ENCODE data around the gene DEPDC7. TPM values are rescaled to one million over a fixed set of nuclear protein-coding genes. Genes with fewer than 3 reads are reported as not detected.
A peak's percentile ranks its signal among the peaks of the same experiment; 100 is the strongest.

DEPDC7 gene
- polyA plus RNA-seq, 2 of the 4 experiments (the other 2 are of a cell fraction): 15.3 to 16.6 TPM

DNA sequence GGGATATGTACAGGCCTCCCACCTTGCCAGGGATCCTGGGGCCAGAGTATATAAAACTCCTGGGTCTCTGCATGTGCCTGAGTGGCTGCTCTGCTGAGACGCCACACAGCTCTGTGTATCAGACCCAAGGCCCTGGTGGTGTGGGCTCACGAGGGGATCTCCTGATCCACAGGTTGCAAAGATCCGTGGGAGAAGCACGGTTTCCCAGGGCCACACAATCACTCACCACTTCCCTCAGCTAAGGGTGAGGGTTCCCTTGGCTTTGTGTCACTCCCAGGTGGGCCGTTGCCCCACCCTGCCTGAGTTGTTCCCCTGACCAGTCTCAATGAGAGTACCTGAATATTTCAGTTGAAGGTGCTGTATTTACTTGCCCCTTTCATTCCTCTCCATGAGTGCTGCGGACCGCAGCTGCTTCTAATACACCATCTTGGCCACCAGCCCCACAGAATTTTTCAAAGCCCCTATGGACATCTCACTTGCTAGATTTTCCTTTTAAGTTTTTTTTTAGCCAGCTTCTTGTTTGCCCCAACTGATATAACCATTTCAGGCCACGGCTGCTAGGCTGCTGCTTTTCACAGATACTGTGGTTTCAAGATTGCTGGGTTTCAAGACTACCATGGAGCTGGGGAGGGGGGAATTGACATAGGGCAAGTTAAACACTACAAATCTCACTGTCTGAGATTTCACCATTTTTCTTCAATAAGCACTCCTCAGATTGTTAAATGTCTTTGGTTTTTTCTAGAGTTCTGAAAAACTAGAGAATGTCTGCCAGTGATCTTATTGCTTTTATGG, 13.7 kb upstream of the DEPDC7 start (continued):
- no peak for TF ChIP-seq ELK1 (IDR thresholded peaks at IDR 0.05; ENCODE audit: low read depth, low read length)
- no peak for TF ChIP-seq HOXB13 (CRISPR knock-in tag; IDR thresholded peaks at IDR 0.05; ENCODE audit: low read depth)
- TF ChIP-seq MAZ (IDR thresholded peaks at IDR 0.05; ENCODE audit: borderline replicate concordance, low read depth, low read length): no peak
- no peak for TF ChIP-seq JUNB (IDR thresholded peaks at IDR 0.05)
- TF ChIP-seq, protein P1, sequence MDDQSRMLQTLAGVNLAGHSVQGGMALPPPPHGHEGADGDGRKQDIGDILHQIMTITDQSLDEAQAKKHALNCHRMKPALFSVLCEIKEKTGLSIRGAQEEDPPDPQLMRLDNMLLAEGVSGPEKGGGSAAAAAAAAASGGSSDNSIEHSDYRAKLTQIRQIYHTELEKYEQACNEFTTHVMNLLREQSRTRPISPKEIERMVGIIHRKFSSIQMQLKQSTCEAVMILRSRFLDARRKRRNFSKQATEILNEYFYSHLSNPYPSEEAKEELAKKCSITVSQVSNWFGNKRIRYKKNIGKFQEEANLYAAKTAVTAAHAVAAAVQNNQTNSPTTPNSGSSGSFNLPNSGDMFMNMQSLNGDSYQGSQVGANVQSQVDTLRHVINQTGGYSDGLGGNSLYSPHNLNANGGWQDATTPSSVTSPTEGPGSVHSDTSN (IDR thresholded peaks at IDR 0.05): no peak
- TF ChIP-seq RARB (CRISPR knock-in tag; IDR thresholded peaks at IDR 0.05): no peak
- no peak for TF ChIP-seq NFE2L2 (conservative IDR thresholded peaks at IDR 0.05; ENCODE audit: low read length)
- no peak for TF ChIP-seq HOXB5 (CRISPR knock-in tag; IDR thresholded peaks at IDR 0.05)

DNA sequence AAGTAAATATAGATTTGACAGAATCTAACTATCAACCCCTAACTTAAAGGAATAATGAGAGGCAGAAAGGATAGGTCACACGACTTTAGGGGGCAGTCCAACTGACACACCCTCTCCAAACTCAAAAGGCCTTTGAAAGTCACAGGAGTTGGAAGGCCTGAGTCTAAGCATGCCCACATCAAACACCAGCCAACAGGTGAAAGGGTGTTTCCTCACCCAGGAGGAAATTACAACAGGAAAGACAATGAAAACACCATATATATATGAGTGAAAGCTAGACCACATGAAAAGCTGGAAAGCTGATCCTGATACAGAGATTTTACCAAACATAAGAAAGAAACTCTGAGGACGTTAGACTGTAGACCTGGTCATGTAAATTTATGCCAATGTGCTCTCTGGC, 10.5 kb upstream of the DEPDC7 start:
- Histone ChIP-seq H3K4me3 (no peak overlapping the region), H3K9me3 (no peaks in the 10 kb centered on the region), H3K4me2 (no peak overlapping the region), H3K27ac (no peak overlapping the region), H3K4me1 (0 out of 3 replicates have a peak, but pooled peaks cover 4% of the 10 kb centered on the region)
- ATAC-seq (no peak), DNase-seq (ENCODE audit: low read depth in 1 of 2, low spot score in 1 of 2) (no peak), FAIRE-seq (no peak)
- TF ChIP-seq NR3C1 (IDR thresholded peaks at IDR 0.05) (no peak), MAFK (IDR thresholded peaks at IDR 0.05; ENCODE audit: partially characterized antibody) (no peak), KDM1A (IDR thresholded peaks at IDR 0.05; ENCODE audit: low read depth) (no peak)
- ChIA-PET CTCF (interaction anchor here (1.5 kb wide), 1 partner anchor 61 kb away, joined by 5 read pairs; no protein-coding TSS in a partner anchor), POLR2A (no interaction called here)
- WGBS (ENCODE audit: missing lambda C conversion rate): 40% methylated on average over 2 of the region's 2 CpGs

GRCh38 chr11:33006010-33006409, 9.7 kb upstream of the DEPDC7 start:
- no peak for TF ChIP-seq MAFK (IDR thresholded peaks at IDR 0.05; ENCODE audit: partially characterized antibody)
- TF ChIP-seq KDM1A (IDR thresholded peaks at IDR 0.05; ENCODE audit: low read depth): no peak
- no peak for TF ChIP-seq POLR2AphosphoS2 (conservative IDR thresholded peaks at IDR 0.05; ENCODE audit: low read length)
- TF ChIP-seq ESRRA (IDR thresholded peaks at IDR 0.05; ENCODE audit: borderline replicate concordance, low read length): no peak
- TF ChIP-seq FOSB (CRISPR knock-in tag; IDR thresholded peaks at IDR 0.05): no peak
- TF ChIP-seq TP53 (CRISPR knock-in tag; IDR thresholded peaks at IDR 0.05): no peak
- TF ChIP-seq E2F6 (IDR thresholded peaks at IDR 0.05; ENCODE audit: borderline replicate concordance, low read depth): no peak
- no peak for TF ChIP-seq CBX8 (IDR thresholded peaks at IDR 0.05)
- ATAC-seq: no peak
- no peak overlapping the region for H3K4me3 ChIP-seq
- FAIRE-seq: no peak
- no peaks in the 10 kb centered on the region for H3K9me3 ChIP-seq
- ChIA-PET CTCF (interaction anchor here (4.2 kb wide), 1 partner anchor 59 kb away, joined by 20 read pairs; no protein-coding TSS in a partner anchor), POLR2A (no interaction called here)
- H3K4me1 ChIP-seq: peaks cover under 1% of the 10 kb centered on the region
- DNase-seq (ENCODE audit: low read depth in 1 of 2, low spot score in 1 of 2): no peak
- H3K27ac ChIP-seq: no peak overlapping the region
- H3K4me2 ChIP-seq: no peak overlapping the region

- no peaks in the 10 kb centered on the region for H3K9me3 ChIP-seq
- TF ChIP-seq CEBPB (IDR thresholded peaks at IDR 0.05) (peak in 1 of 2 experiments; percentile 45; a peak in 1 of 4 replicates), BHLHE40 (IDR thresholded peaks at IDR 0.05; ENCODE audit: low read depth, low read length) (no peak), MAZ (IDR thresholded peaks at IDR 0.05; ENCODE audit: borderline replicate concordance, low read depth, low read length) (no peak), JUN (IDR thresholded peaks at IDR 0.05) (no peak), ZC3H11A (IDR thresholded peaks at IDR 0.05) (no peak), ZFP36 (IDR thresholded peaks at IDR 0.05; ENCODE audit: borderline replicate concordance, partially characterized antibody) (no peak), MYC (IDR thresholded peaks at IDR 0.05; ENCODE audit: borderline replicate concordance, low read length) (no peak), POLR2AphosphoS2 (conservative IDR thresholded peaks at IDR 0.05; ENCODE audit: low read length) (no peak)
- peak overlapping the region in 1 of 2 experiments; percentile 7; a peak in 1 of 6 replicates for H3K27ac ChIP-seq
- no peak overlapping the region for H3K4me2 ChIP-seq
- WGBS (ENCODE audit: missing lambda C conversion rate): 26% methylated on average over 1 of the region's 1 CpG
- CTCF ChIA-PET: interaction anchor here (1.0 to 1.2 kb wide), 2 partner anchors 19 to 63 kb away, joined by 3 read pairs; no protein-coding TSS in a partner anchor
- ATAC-seq: no peak
- no peak overlapping the region for H3K4me3 ChIP-seq
- peaks cover 38% of the 10 kb centered on the region for H3K4me1 ChIP-seq
- no peak for DNase-seq (ENCODE audit: low read depth in 1 of 2, low spot score in 1 of 2)
- POLR2A ChIA-PET: interaction anchor here (0.6 kb wide), 1 partner anchor 145 kb away, joined by 5 read pairs; no protein-coding TSS in a partner anchor
- FAIRE-seq: no peak
Measured at GRCh38 chr11:33013755-33014154, 1.9 kb upstream of the DEPDC7 start.
